Measurements from ENCODE around the gene CEP78. TPM values are rescaled to one million over a fixed set of nuclear protein-coding genes. Genes with fewer than 3 reads are reported as not detected.

CEP78 gene
- total and polyA plus RNA-seq, 3 experiments from 2014 or later, result 29.4 to 44.1 (median 37.9) TPM

DNA sequence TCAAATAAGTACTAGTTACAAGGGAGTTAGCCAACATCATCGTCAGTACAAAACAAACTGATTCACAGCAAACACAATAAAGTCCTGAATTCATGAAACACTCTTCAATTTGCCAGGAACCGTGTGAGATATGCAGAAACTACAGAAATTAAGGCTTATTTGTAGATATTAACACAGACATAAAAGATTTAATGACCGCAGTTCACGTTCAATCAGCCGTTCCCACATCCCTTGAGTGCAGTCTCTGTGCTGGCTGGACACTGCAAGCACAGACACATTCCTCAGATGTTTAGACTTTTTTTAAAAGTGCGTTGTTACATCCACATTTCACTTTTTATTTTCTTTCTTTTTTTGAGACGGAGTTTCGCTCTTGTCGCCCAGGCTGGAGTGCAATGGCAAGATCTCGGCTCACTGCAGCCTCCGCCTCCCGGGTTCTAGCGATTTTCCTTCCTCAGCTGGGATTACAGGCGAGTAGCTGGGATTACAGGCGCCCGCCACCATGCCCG lies 566 bp upstream of the CEP78 start:
- H3K9me3 Mint-ChIP-seq, result no peaks in the 10 kb centered on the region
- POLR2A ChIA-PET, result interaction anchor here (0.6 to 1.2 kb wide), 3 partner anchors 62 to 231 kb away, joined by 3 to 6 read pairs (median 3); partner anchors contain the start of gene PSAT1
- Histone ChIP-seq H3K27me3 (ENCODE audit: insufficient read depth, low read length, poor library complexity, severe bottlenecking) (no peaks in the 10 kb centered on the region), H3K4me3 (ENCODE audit: low read length) (peak overlapping the region; percentile 88), H3K36me3 (ENCODE audit: insufficient read depth, low read length) (no peaks in the 10 kb centered on the region), H3K4me1 (ENCODE audit: insufficient read depth, low read length) (peaks cover 34% of the 10 kb centered on the region), H3K27ac (ENCODE audit: low read depth, low read length) (peak overlapping the region; percentile 84), H3K9me3 (ENCODE audit: low read length) (no peaks in the 10 kb centered on the region)
- CTCF ChIA-PET, result interaction anchor here (1.3 to 1.4 kb wide), 2 partner anchors 62 to 258 kb away, joined by 3 to 5 read pairs; partner anchors contain the start of gene PSAT1
- no peak for DNase-seq
- peak overlapping the region in 6 of 8 donors; percentile 91 to 98 (median 96) for H3K27ac Mint-ChIP-seq
- H3K4me1 Mint-ChIP-seq, result peaks cover 35 to 40% (median 39%) of the 10 kb centered on the region in 3 donors
- peak overlapping the region in 1 of 7 donors; percentile 97 for H3K4me3 Mint-ChIP-seq
- peaks cover 2 to 15% (median 5%) of the 10 kb centered on the region in 3 donors for H3K36me3 Mint-ChIP-seq
- H3K27me3 Mint-ChIP-seq, result peaks cover 0 to 2% of the 10 kb centered on the region in 2 donors

DNA sequence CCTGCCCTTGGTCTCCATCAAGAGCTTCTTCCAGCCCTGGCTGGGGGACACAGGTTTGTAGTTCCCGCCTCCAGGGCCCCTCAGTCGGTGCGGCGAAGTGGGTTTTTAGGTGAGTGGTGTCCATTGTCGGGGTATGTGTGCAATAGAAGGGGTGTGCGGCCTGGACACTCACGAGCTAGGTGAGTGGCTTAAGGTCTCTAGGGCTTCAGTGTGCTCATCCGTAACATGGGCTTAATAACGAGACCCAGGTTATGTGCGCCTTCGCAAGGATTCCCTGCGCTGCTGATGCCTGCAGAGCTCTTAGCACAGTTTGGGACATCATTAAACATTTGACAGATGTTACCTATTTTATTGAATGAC lies 656 bp downstream of the CEP78 start:
- peaks cover 0 to 2% of the 10 kb centered on the region in 2 donors for H3K27me3 Mint-ChIP-seq
- POLR2A ChIA-PET, result interaction anchor here (0.7 to 1.2 kb wide), 2 partner anchors 61 to 166 kb away, joined by 3 to 6 read pairs; partner anchors contain the start of gene PSAT1
- H3K27ac Mint-ChIP-seq, result peak overlapping the region in 7 of 8 donors; percentile 61 to 92 (median 84)
- DNase-seq, result no peak
- H3K4me1 ChIP-seq (ENCODE audit: insufficient read depth, low read length), result peaks cover 35% of the 10 kb centered on the region
- no peaks in the 10 kb centered on the region for H3K9me3 Mint-ChIP-seq
- no peaks in the 10 kb centered on the region for H3K9me3 ChIP-seq (ENCODE audit: low read length)
- H3K4me3 Mint-ChIP-seq, result peak overlapping the region in 1 of 7 donors; percentile 97
- H3K27me3 ChIP-seq (ENCODE audit: insufficient read depth, low read length, poor library complexity, severe bottlenecking), result no peaks in the 10 kb centered on the region
- CTCF ChIA-PET, result interaction anchor here (0.6 to 1.3 kb wide), 4 partner anchors 14 to 259 kb away, joined by 3 to 5 read pairs (median 3); partner anchors contain the start of gene PSAT1
- H3K4me3 ChIP-seq (ENCODE audit: low read length), result peak overlapping the region; percentile 88
- peak overlapping the region; percentile 84 for H3K27ac ChIP-seq (ENCODE audit: low read depth, low read length)
- peaks cover 4 to 22% (median 11%) of the 10 kb centered on the region in 3 donors for H3K36me3 Mint-ChIP-seq
- no peaks in the 10 kb centered on the region for H3K36me3 ChIP-seq (ENCODE audit: insufficient read depth, low read length)
- H3K4me1 Mint-ChIP-seq, result peaks cover 41 to 51% (median 47%) of the 10 kb centered on the region in 3 donors

DNA sequence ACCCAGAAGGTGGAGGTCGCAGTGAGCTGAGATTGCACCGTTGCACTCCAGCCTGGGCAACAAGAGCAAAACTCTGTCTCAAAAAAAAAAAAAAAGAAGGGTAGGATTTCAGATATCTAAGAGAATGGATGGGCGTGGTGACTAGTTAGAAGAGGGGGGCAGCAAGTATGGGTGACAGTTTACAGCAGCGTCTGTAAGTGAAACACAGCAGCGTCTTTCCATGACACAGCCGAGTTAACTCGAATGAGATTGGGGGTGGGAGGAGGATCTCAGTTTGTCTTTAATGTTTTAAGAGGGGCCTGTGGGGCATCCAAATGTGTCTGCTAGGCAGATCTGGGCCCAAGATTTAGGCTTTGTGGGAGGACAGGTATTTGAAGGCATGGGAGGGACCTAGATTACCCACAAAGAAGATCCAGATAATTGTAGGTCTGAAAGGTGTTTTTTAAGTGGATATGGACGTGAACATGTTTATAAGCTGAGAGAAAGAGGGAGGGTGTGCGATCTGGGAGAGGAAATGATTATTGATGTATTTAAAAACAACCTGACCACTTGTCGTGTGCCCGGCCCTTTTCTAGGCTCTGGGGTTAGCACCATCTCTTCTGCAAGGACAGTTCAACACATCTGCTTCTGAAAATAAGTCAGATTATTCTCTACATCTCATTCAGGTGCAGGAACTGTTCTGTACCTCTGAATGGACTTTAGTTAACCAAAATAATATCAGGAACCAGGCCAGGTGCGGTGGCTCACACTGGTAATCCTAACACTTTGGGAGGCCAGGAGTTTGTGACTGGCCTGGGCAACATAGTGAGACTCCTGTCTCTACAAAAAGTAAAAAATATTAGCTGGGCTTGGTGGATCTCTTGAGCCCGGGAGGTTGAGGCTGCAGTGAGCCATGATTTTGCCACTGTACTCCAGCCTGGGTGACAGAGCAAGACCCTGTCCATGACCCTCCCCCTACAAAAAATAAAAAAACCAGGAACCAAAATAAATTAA lies 2.5 kb downstream of the CEP78 start:
- Mint-ChIP-seq H3K27ac (peak overlapping the region; percentile 43 to 94 (median 87)), H3K9me3 (no peaks in the 10 kb centered on the region), H3K27me3 (peaks cover 0 to 2% of the 10 kb centered on the region in 2 donors), H3K4me3 (peak overlapping the region in 6 of 7 donors; percentile 63 to 92 (median 76)), H3K36me3 (peaks cover 4 to 34% (median 11%) of the 10 kb centered on the region in 3 donors), H3K4me1 (peaks cover 48 to 67% (median 60%) of the 10 kb centered on the region in 3 donors)
- peak in 4 of 5 donors; percentile 5 to 57 (median 30) for DNase-seq
- Histone ChIP-seq H3K27me3 (ENCODE audit: insufficient read depth, low read length, poor library complexity, severe bottlenecking) (no peaks in the 10 kb centered on the region), H3K4me3 (ENCODE audit: low read length) (no peak overlapping the region), H3K9me3 (ENCODE audit: low read length) (no peaks in the 10 kb centered on the region), H3K27ac (ENCODE audit: low read depth, low read length) (no peak overlapping the region), H3K36me3 (ENCODE audit: insufficient read depth, low read length) (no peaks in the 10 kb centered on the region), H3K4me1 (ENCODE audit: insufficient read depth, low read length) (peaks cover 46% of the 10 kb centered on the region)
- POLR2A ChIA-PET, result interaction anchor here (0.7 kb wide), 1 partner anchor 8 kb away, joined by 3 read pairs; no protein-coding TSS in a partner anchor
- CTCF ChIA-PET, result no interaction called here

DNA sequence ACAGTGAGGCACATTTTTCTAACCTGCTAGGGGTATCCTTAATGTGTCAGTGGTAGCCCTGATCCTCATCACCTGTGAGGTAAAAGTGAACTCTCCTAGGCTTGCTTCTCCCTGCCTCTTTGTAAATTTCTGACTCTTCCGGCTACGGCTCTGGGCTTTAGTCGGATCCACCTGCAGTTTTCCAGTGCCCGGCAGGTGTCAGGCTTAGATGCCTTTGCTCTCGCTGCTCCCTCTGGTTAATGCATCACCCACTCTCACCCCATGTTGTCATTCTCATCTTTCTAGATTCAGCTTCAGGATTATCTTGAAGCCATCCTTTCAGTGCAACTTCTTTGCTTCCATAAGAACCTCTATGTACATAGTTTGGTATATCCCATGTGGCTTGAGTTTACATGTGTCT lies 3.6 kb downstream of the CEP78 start:
- Mint-ChIP-seq H3K9me3 (no peaks in the 10 kb centered on the region), H3K4me1 (peaks cover 48 to 70% (median 62%) of the 10 kb centered on the region in 3 donors), H3K36me3 (peaks cover 4 to 40% (median 12%) of the 10 kb centered on the region in 3 donors), H3K4me3 (peak overlapping the region in 5 of 7 donors; percentile 0 to 76 (median 30)), H3K27ac (peak overlapping the region in 5 of 8 donors; percentile 12 to 71 (median 57)), H3K27me3 (peaks cover 0 to 2% of the 10 kb centered on the region in 2 donors)
- Histone ChIP-seq H3K27me3 (ENCODE audit: insufficient read depth, low read length, poor library complexity, severe bottlenecking) (no peaks in the 10 kb centered on the region), H3K36me3 (ENCODE audit: insufficient read depth, low read length) (no peaks in the 10 kb centered on the region), H3K4me3 (ENCODE audit: low read length) (no peak overlapping the region), H3K27ac (ENCODE audit: low read depth, low read length) (no peak overlapping the region), H3K4me1 (ENCODE audit: insufficient read depth, low read length) (peaks cover 46% of the 10 kb centered on the region), H3K9me3 (ENCODE audit: low read length) (no peaks in the 10 kb centered on the region)
- CTCF ChIA-PET, result no interaction called here
- DNase-seq, result no peak
- POLR2A ChIA-PET, result no interaction called here

DNA sequence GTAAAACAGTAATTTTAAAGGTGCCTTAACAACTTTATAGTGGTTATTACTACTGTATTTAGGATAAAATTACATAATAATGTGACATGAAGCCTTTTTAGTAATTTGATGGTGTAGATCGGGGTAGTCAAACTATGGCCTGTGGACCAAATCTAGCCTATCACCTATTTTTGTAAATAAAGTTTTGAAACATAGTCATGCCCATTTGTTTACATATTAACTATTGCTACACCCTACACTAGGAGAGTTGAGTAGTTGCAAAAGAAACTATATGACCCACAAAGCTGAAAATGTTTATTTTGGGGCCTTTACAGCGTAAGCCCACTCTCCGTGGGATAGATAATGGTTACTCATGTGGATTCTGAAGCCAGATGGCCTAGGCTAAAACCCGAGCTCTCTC lies 6.2 kb downstream of the CEP78 start:
- Mint-ChIP-seq H3K4me3 (no peak overlapping the region), H3K4me1 (peaks cover 48 to 82% (median 60%) of the 10 kb centered on the region in 3 donors), H3K27ac (peak overlapping the region in 1 of 8 donors; percentile 53), H3K9me3 (no peaks in the 10 kb centered on the region), H3K27me3 (no peaks in the 10 kb centered on the region), H3K36me3 (peaks cover 13 to 55% (median 19%) of the 10 kb centered on the region in 3 donors)
- CTCF ChIA-PET, result no interaction called here
- peaks cover under 1% of the 10 kb centered on the region for H3K36me3 ChIP-seq (ENCODE audit: insufficient read depth, low read length)
- POLR2A ChIA-PET, result no interaction called here
- no peak for DNase-seq
- H3K4me1 ChIP-seq (ENCODE audit: insufficient read depth, low read length), result peaks cover 34% of the 10 kb centered on the region
- H3K4me3 ChIP-seq (ENCODE audit: low read length), result no peak overlapping the region
- no peaks in the 10 kb centered on the region for H3K27me3 ChIP-seq (ENCODE audit: insufficient read depth, low read length, poor library complexity, severe bottlenecking)
- no peak overlapping the region for H3K27ac ChIP-seq (ENCODE audit: low read depth, low read length)
- H3K9me3 ChIP-seq (ENCODE audit: low read length), result no peaks in the 10 kb centered on the region

DNA sequence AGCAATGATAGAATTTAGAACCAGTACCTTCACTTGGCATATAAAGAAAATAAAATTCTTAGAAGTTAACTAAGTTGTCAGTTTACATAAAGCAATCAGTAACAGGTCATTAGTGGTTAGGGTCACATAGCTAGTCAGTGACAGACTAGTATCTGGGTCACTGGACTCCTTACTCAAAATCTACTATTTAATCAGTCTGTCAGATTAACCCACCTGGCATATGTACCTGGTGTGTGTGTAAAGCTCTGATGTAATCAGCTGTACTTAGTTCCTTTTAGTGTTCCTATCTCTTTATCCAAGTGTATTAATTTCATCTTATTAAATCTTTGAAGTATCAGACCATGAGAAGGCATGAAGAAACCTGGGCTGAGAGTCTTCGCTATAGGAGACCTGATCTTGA lies 7.3 kb downstream of the CEP78 start:
- peaks cover 13 to 64% (median 28%) of the 10 kb centered on the region in 3 donors for H3K36me3 Mint-ChIP-seq
- no peak for DNase-seq
- H3K4me1 Mint-ChIP-seq, result peaks cover 49 to 81% (median 51%) of the 10 kb centered on the region in 3 donors
- Histone ChIP-seq H3K27ac (ENCODE audit: low read depth, low read length) (no peak overlapping the region), H3K4me3 (ENCODE audit: low read length) (no peak overlapping the region), H3K4me1 (ENCODE audit: insufficient read depth, low read length) (peaks cover 27% of the 10 kb centered on the region), H3K36me3 (ENCODE audit: insufficient read depth, low read length) (peaks cover 6% of the 10 kb centered on the region), H3K9me3 (ENCODE audit: low read length) (no peaks in the 10 kb centered on the region), H3K27me3 (ENCODE audit: insufficient read depth, low read length, poor library complexity, severe bottlenecking) (no peaks in the 10 kb centered on the region)
- ChIA-PET CTCF (no interaction called here), POLR2A (no interaction called here)
- H3K27ac Mint-ChIP-seq, result no peak overlapping the region
- H3K27me3 Mint-ChIP-seq, result no peaks in the 10 kb centered on the region
- no peaks in the 10 kb centered on the region for H3K9me3 Mint-ChIP-seq
- no peak overlapping the region for H3K4me3 Mint-ChIP-seq

DNA sequence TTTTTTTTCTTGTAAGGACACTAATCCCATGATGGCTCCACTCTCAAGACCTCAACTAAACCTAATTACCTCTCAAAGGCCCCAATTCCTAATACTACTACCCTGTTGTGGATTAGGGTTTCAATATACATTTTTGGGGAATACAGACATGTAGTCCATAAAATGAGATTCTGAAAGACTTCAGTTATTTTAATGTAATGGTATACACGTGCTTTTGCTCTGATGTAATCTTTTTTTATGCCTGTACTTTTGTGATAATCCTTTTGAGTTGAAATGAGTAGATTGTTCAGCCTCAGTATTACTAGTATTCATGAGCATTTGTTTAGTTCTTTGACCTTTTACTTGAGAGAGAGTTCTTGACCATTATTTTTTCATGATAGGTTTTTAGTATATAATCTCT lies 9.5 kb downstream of the CEP78 start:
- Histone ChIP-seq H3K36me3 (ENCODE audit: insufficient read depth, low read length) (peaks cover 6% of the 10 kb centered on the region), H3K27me3 (ENCODE audit: insufficient read depth, low read length, poor library complexity, severe bottlenecking) (no peaks in the 10 kb centered on the region), H3K27ac (ENCODE audit: low read depth, low read length) (no peak overlapping the region), H3K9me3 (ENCODE audit: low read length) (no peaks in the 10 kb centered on the region), H3K4me1 (ENCODE audit: insufficient read depth, low read length) (peaks cover 12% of the 10 kb centered on the region), H3K4me3 (ENCODE audit: low read length) (no peak overlapping the region)
- no peak for DNase-seq
- ChIA-PET POLR2A (interaction anchor here (0.8 kb wide), 1 partner anchor 8 kb away, joined by 3 read pairs; no protein-coding TSS in a partner anchor), CTCF (interaction anchor here (1.0 kb wide), 1 partner anchor 14 kb away, joined by 3 read pairs; no protein-coding TSS in a partner anchor)
- no peaks in the 10 kb centered on the region for H3K9me3 Mint-ChIP-seq
- no peak overlapping the region for H3K4me3 Mint-ChIP-seq
- H3K4me1 Mint-ChIP-seq, result peaks cover 28 to 58% (median 28%) of the 10 kb centered on the region in 3 donors
- H3K27me3 Mint-ChIP-seq, result no peaks in the 10 kb centered on the region
- peaks cover 11 to 74% (median 27%) of the 10 kb centered on the region in 3 donors for H3K36me3 Mint-ChIP-seq
- H3K27ac Mint-ChIP-seq, result no peak overlapping the region
